Spleen (tissue), 13 donors: ENCODE data around the gene RAD51C. TPM values are rescaled to one million over a fixed set of nuclear protein-coding genes. Genes with fewer than 3 reads are reported as not detected.
"Not testable (repeated sequence)": the region's sequence is repeated elsewhere in the genome, so short reads cannot be mapped to it uniquely, and the experiment has no call there.

Experiments used
- DNase-seq: peaks from one replicate; pipeline ENCODE4 v3.0.0-alpha.2; 2020
- H3K27ac ChIP-seq, 8 donors: fragments of 200-600 bp; sonication (generic) in 7 of 8; 1 replicate in 4 of 8; 2 replicates in 4 of 8; pipeline versions ENCODE4 v1.5.0 to v1.8.0; 2016 to 2021; ENCODE audit warnings: inconsistent platforms in 4 of 8, mild to moderate bottlenecking in 4 of 8, moderate library complexity in 1 of 8
- H3K27me3 ChIP-seq, 7 donors: fragments of 200-600 bp; sonication (generic) in 6 of 7; replicated peaks in 1 of 7; 1 replicate in 4 of 7; 2 replicates in 3 of 7; pipeline versions ENCODE4 v1.5.0 to v1.8.0; 2016 to 2021; ENCODE audit warnings: inconsistent platforms in 3 of 7, mild to moderate bottlenecking in 1 of 7
- H3K36me3 ChIP-seq, 6 donors: fragments of 200-600 bp; sonication (generic) in 5 of 6; 1 replicate in 4 of 6; 2 replicates in 2 of 6; pipeline versions ENCODE4 v1.5.0 to v1.8.0; 2016 to 2021; ENCODE audit warnings: inconsistent platforms in 2 of 6
- H3K4me1 ChIP-seq, 6 donors: fragments of 200-600 bp; sonication (generic) in 5 of 6; 1 replicate in 3 of 6; 2 replicates in 3 of 6; pipeline versions ENCODE4 v1.5.0 to v1.8.0; 2016 to 2021; ENCODE audit warnings: inconsistent platforms in 3 of 6
- H3K4me3 ChIP-seq, 8 donors: fragments of 200-600 bp; sonication (generic) in 7 of 8; 1 replicate in 4 of 8; 2 replicates in 4 of 8; pipeline versions ENCODE4 v1.5.0 to v1.8.0; 2016 to 2021; ENCODE audit warnings: inconsistent platforms in 4 of 8, mild to moderate bottlenecking in 4 of 8, moderate library complexity in 2 of 8
- H3K9me3 ChIP-seq, 8 donors: fragments of 200-600 bp; sonication (generic) in 7 of 8; 1 replicate in 4 of 8; 2 replicates in 4 of 8; pipeline versions ENCODE4 v1.5.0 to v1.8.0; 2016 to 2021; ENCODE audit warnings: inconsistent platforms in 4 of 8
- POLR2A ChIP-seq, 3 donors: fragments of 450-650 bp; IDR thresholded peaks; one replicate each; pipeline ENCODE4 v1.5.1; 2017; ENCODE audit warnings: antibody characterized with exemption in 3 of 3, mild to moderate bottlenecking in 1 of 3
- POLR2AphosphoS5 ChIP-seq, 3 donors: sonication (generic); formaldehyde crosslinking; IDR thresholded peaks; one replicate each; pipeline ENCODE4 v1.5.1; 2017; ENCODE audit warnings: antibody characterized with exemption in 3 of 3
- WGBS, 5 donors: extraction: QIAGEN DNeasy Blood & Tissue Kit in 3 of 5; methylation state at CpG; one replicate each; pipeline versions ENCODE4 v1.1.5 to v1.1.7; 2013 to 2018; 5-methylcytosine and 5-hydroxymethylcytosine counted together
- intact Hi-C: fragments of 100-400 bp; cut with DNase I; formaldehyde crosslinking; loops from one replicate; pipeline ENCODE4 v1.15.0; 2023; ENCODE audit warnings: low total_unique reads
- long read RNA-seq, 2 donors: transcript quantifications; one replicate each; lab custom pipeline, GENCODE V29; 2026
- polyA plus RNA-seq, 3 donors: library from polyadenylated mRNA; stranded (reverse); fragments of 200-250 nt; gene quantifications; one replicate each; pipeline ENCODE4 v1.2.1, GENCODE V29; 2013
- total RNA-seq, 7 donors: library from RNA; depleted of rRNA in 3 of 7; stranded (reverse); fragments of >200 nt in 3 of 7; fragmentation: NEBNext Ultra II Directional in 4 of 7; extraction: Animal tissue kit (Norgen Biotek cat#: 25700) in 4 of 7; gene quantifications; one replicate each; pipeline versions ENCODE4 v1.1.0 to v1.2.1, GENCODE V29; 2016 to 2021
- TF ChIP-seq, protein P1 (sequence below), 11 experiments: fragments of 200-600 bp in 7 of 11; fragments of 450-650 bp in 4 of 11; sonication (generic) in 4 of 11; IDR thresholded peaks in 8 of 11; conservative IDR thresholded peaks in 3 of 11; 1 replicate in 7 of 11; 2 replicates in 4 of 11; pipeline versions ENCODE4 v1.4.0 to v1.8.0; 2016 to 2021; ENCODE audit warnings: antibody characterized with exemption in 11 of 11, inconsistent platforms in 4 of 11, mild to moderate bottlenecking in 1 of 11
- donor health status: healthy with polysubstance abuse.
- donor health status: DM: no; HTN: no; CAD: no; lungs with moderate emphysema.
- donor health status: DM: no; HTN: no; CAD: no.
- donor health status: Bipolar disorder and iron deficiency.
- donor health status: healthy.
- donor health status: DM: no; HTN: no; CAD: no.
- donor health status: DM: yes; HTN: yes; CAD: no.

The RAD51C gene
- total RNA-seq (10 to 100 TPM; 19.6 to 26.3 (median 21.0) TPM), polyA plus RNA-seq (10 to 100 TPM; 23.1 to 28.5 (median 25.2) TPM)
- long read RNA-seq, donor 1, transcript RAD51C-203 (2 exons, 567 nt), result major isoform, 5 of 12 reads
- long read RNA-seq, donor 1, partial matches to known transcripts, result 0 of 12 reads
- long read RNA-seq, donor 1, other reads (novel, unspliced or antisense), result 0 of 12 reads
- long read RNA-seq, donor 2, partial matches to known transcripts, result 0 of 3 reads
- long read RNA-seq, donor 2, other reads (novel, unspliced or antisense), result 0 of 3 reads

DNA sequence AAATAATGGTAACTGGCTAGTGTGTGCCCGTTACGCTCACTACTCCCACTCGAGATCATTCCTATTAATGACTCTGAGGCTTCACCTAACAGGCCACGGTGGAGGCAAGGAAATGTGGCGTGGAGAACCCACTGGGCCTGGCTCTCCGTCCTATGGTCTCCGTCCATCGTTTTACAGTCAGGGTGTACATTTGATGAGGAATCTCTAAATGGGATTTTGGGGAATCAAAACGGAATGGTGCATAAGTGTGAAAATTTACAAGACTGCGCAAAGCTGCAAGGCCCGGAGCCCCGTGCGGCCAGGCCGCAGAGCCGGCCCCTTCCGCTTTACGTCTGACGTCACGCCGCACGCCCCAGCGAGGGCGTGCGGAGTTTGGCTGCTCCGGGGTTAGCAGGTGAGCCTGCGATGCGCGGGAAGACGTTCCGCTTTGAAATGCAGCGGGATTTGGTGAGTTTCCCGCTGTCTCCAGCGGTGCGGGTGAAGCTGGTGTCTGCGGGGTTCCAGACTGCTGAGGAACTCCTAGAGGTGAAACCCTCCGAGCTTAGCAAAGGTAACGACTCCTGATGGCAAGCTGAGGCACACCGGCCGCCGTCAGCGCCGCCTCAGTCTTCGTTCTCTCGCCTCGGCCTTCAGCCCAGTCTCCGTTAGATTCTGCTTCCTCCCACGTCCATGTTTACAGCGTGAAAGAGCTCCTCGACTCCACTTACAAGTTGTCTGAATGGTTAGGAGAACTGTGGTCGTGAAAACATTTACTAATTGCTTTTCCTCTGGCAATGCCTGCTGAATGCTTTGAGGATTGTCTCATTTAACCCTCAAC lies at the start of gene RAD51C:
Gene RAD51C, plus strand, starts transcription at position 364 of the 817 bp plus-strand sequence. Its CDS starts 42 bp downstream, at position 406.
- WGBS, 5 donors, result 12 to 15% (median 13%) methylated on average over 40 to 50 of the region's 50 CpGs
- intact Hi-C loops, result no loop called here
- Histone ChIP-seq H3K4me3 (peak within 1 kb of the TSS; percentile 48 to 84 (median 61)), H3K27ac (peak within 1 kb of the TSS; percentile 57 to 89 (median 84)), H3K9me3 (no peaks in the 10 kb centered on the region), H3K27me3 (no peaks in the 10 kb centered on the region), H3K4me1 (peaks cover 6 to 35% (median 25%) of the 10 kb centered on the region in 6 donors), H3K36me3 (peaks cover 0 to 27% (median 10%) of the 10 kb centered on the region in 6 donors)
- TF ChIP-seq POLR2AphosphoS5 (IDR thresholded peaks at IDR 0.05) (peak; percentile 92 to 93 (median 93)), POLR2A (IDR thresholded peaks at IDR 0.05) (peak in 1 of 3 donors; percentile 60)
- TF ChIP-seq, protein P1, sequence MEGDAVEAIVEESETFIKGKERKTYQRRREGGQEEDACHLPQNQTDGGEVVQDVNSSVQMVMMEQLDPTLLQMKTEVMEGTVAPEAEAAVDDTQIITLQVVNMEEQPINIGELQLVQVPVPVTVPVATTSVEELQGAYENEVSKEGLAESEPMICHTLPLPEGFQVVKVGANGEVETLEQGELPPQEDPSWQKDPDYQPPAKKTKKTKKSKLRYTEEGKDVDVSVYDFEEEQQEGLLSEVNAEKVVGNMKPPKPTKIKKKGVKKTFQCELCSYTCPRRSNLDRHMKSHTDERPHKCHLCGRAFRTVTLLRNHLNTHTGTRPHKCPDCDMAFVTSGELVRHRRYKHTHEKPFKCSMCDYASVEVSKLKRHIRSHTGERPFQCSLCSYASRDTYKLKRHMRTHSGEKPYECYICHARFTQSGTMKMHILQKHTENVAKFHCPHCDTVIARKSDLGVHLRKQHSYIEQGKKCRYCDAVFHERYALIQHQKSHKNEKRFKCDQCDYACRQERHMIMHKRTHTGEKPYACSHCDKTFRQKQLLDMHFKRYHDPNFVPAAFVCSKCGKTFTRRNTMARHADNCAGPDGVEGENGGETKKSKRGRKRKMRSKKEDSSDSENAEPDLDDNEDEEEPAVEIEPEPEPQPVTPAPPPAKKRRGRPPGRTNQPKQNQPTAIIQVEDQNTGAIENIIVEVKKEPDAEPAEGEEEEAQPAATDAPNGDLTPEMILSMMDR (IDR thresholded peaks at IDR 0.05 in 8 of 11, conservative IDR thresholded peaks at IDR 0.05 in 3 of 11), result peak in 3 of 11 experiments; percentile 7 to 23 (median 12)
- peak; percentile 97 for DNase-seq

DNA sequence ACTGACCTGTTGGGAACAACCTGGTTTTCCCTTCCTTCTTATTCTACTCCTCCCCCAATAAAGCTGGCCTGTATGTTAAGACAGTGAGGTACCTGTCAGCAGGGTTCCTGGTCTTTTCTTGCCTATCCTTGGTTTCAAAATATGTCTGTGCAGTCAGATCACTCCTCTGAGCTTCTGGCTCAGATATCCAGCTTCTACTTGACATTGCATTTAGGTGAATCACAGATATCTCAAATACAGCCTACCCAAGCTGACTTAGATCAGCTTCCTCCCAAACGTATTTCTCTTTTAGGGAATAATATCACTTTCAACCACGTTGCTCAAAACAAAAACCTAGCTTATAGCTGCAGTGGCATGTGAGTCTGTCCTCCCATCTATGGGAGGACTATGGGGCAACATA lies 49.3 kb upstream of the RAD51C start:
- 50 to 70% (median 59%) methylated on average over 2 of the region's 2 CpGs for WGBS, 5 donors
- Histone ChIP-seq H3K4me3 (no peak overlapping the region), H3K9me3 (no peaks in the 10 kb centered on the region), H3K4me1 (peaks cover 0 to 7% (median 0%) of the 10 kb centered on the region in 6 donors), H3K27me3 (no peaks in the 10 kb centered on the region), H3K36me3 (no peaks in the 10 kb centered on the region), H3K27ac (no peak overlapping the region)
- TF ChIP-seq POLR2A (IDR thresholded peaks at IDR 0.05), result no peak
- no peak for DNase-seq
- intact Hi-C loops, result no loop called here

DNA sequence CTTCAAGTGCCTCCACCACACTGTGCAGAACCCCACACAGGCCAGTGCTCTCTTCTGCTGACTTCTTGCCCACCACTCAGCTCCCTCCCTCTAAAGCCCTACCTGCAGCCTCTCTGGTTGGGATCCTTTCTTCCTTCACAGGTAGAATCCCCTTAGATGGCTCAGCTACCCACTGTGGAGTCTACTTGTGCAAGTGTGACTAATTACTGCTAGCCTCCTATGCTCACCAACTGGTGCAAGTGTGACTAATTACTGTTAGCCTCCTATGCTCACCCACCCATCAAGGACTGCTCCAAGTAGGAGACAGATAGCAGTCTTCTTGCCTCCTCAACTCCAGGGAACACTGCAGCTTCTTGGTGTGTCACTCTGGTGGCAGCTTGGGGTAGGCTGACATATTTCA lies 44.2 kb upstream of the RAD51C start:
- H3K27ac ChIP-seq, result no peak overlapping the region
- intact Hi-C loops, result no loop called here
- no peaks in the 10 kb centered on the region for H3K27me3 ChIP-seq
- H3K4me3 ChIP-seq, result no peak overlapping the region
- no peaks in the 10 kb centered on the region for H3K36me3 ChIP-seq
- no peak for TF ChIP-seq POLR2A (IDR thresholded peaks at IDR 0.05)
- TF ChIP-seq, protein P1 (IDR thresholded peaks at IDR 0.05 in 8 of 11, conservative IDR thresholded peaks at IDR 0.05 in 3 of 11), result no peak
- TF ChIP-seq POLR2AphosphoS5 (IDR thresholded peaks at IDR 0.05), result no peak
- H3K9me3 ChIP-seq, result no peaks in the 10 kb centered on the region
- DNase-seq, result peak; percentile 39
- H3K4me1 ChIP-seq, result no peaks in the 10 kb centered on the region

DNA sequence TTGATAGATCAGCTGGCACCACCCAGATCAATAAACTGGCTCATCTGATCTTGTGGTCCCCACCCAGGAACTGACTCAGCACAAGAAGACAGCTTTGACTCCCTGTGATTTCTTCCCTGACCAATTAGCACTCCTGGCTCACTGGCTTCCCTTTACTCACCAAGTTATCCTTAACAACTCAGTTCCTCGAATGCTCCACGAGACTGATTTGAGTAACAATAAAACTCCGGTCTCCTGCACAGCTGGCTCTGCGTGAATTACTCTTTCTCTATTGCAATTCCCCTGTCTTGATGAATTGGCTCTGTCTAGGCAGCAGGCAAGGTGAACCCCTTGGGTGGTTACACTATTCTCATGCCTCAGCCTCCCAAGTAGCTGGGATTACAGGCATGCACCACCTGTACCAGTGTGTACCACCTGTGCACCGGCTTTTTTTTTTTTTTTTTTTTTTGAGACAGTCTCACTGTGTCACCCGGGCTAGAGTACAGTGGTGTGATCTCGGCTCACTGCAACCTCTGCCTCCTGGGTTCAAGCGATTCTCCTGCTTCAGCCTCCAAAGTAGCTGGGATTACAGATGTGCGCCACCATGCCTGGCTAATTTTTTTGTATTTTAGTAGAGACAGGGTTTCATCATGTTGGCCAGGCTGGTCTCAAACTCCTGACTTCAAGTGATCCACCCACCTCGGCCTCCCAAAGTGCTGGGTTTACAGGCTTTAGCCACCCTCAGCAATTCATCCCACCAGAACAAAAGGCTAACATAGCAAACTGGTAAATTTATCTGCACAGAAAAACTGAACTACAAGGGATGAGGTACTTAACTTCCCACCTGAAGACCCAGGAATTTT lies 34.2 kb upstream of the RAD51C start:
- H3K36me3 ChIP-seq, DNase-seq, H3K27me3 ChIP-seq, intact Hi-C loops, H3K9me3 ChIP-seq: not testable (repeated sequence)
- 73 to 83% (median 74%) methylated on average over 10 of the region's 10 CpGs for WGBS, 5 donors
- Histone ChIP-seq H3K27ac (peak overlapping the region in 7 of 8 donors; percentile 71 to 89 (median 86)), H3K4me1 (peaks cover 0 to 20% (median 7%) of the 10 kb centered on the region in 6 donors), H3K4me3 (peak overlapping the region in 3 of 8 donors; percentile 31 to 64 (median 40))
